K562 (cell line): ENCODE measurements around the gene ARAF. TPM values are rescaled to one million over a fixed set of nuclear protein-coding genes. Genes with fewer than 3 reads are reported as not detected.

Experiments
- ATAC-seq: fragments of 200-7000 bp; cut with Tn5 transposase; 3 replicates; pipeline ENCODE4 v1.9.1; 2020; ENCODE audit warnings: moderate library complexity
- BruUV-seq: library from RNA; stranded (reverse); fragments of 400-500 nt; replicated peaks from 2 replicates; lab custom pipeline; 2021; lab: Mats Ljungman, UMichigan
- CTCF ChIA-PET: fragments of 300-600 bp; formaldehyde crosslinking; extraction: SDS; loops from one replicate; lab custom pipeline; 2021; ENCODE audit warnings: low intra/inter-chr PET ratio; lab: Yijun Ruan, JAX
- POLR2A ChIA-PET: fragments of 300-600, 350-650 bp; sonication (Branson Sonifier 250); formaldehyde crosslinking; extraction: SDS; loops from one replicate; lab custom pipeline; 2021; ENCODE audit warnings: antibody characterized with exemption, inconsistent platforms; lab: Yijun Ruan, JAX
- DNase-seq, 4 experiments: peaks; one replicate each; pipeline versions ENCODE4 v3.0.0 to v3.0.0-alpha.2; 2011 to 2018; ENCODE audit warnings: low spot score in 3 of 4, mixed read lengths in 3 of 4; ENCODE audit errors: extremely low read depth in 1 of 4
- FAIRE-seq: peaks from 2 replicates; lab custom pipeline; 2011; peaks lifted over from hg19 to GRCh38; lab: Jason Lieb, UNC
- H2AFZ ChIP-seq: 2 replicates; pipeline ENCODE4 v1.6.0; 2011; ENCODE audit warnings: low read depth, low read length, control low read depth, inconsistent platforms
- H3K27ac ChIP-seq: fragments of 200-600 bp; 3 replicates; pipeline ENCODE4 v1.8.0; 2011; ENCODE audit warnings: low read depth, mild to moderate bottlenecking, control low read depth, inconsistent platforms, low read length, moderate library complexity, mixed read lengths; ENCODE audit errors: extremely low read depth
- H3K27me3 ChIP-seq, 2 experiments: fragments of 300-600 bp in 1 of 2; 2 replicates in 1 of 2; 3 replicates in 1 of 2; pipeline versions ENCODE4 v1.6.0 to v1.8.0; 2011; ENCODE audit warnings: inconsistent platforms in 2 of 2, low read length in 2 of 2, mild to moderate bottlenecking in 1 of 2, mixed read lengths in 1 of 2, moderate library complexity in 1 of 2; ENCODE audit not compliant: control insufficient read depth in 2 of 2, insufficient read depth in 2 of 2
- H3K36me3 ChIP-seq: fragments of 300-600 bp; 3 replicates; pipeline ENCODE4 v1.8.0; 2011; ENCODE audit warnings: mild to moderate bottlenecking, low read length, inconsistent platforms; ENCODE audit not compliant: control insufficient read depth, insufficient read depth
- H3K4me1 ChIP-seq, 2 experiments: fragments of 200-600 bp in 1 of 2; replicated peaks in 1 of 2; 2 replicates in 1 of 2; 3 replicates in 1 of 2; pipeline versions ENCODE4 v1.5.1 to v1.8.0; 2011; ENCODE audit warnings: inconsistent platforms in 2 of 2, low read length in 2 of 2, mild to moderate bottlenecking in 1 of 2, mixed read lengths in 1 of 2, moderate library complexity in 1 of 2; ENCODE audit not compliant: control insufficient read depth in 2 of 2, insufficient read depth in 2 of 2
- H3K4me2 ChIP-seq: 2 replicates; pipeline ENCODE4 v1.6.1; 2011; ENCODE audit warnings: low read length, control low read depth, inconsistent platforms, mixed read lengths; ENCODE audit not compliant: insufficient read depth
- H3K4me3 ChIP-seq: fragments of 200-600 bp; sonication (generic), shearing (Covaris generic); 2 replicates; pipeline ENCODE4 v1.5.1; 2016; ENCODE audit warnings: control low read depth, inconsistent platforms
- H3K79me2 ChIP-seq: fragments of 200-600 bp; 3 replicates; pipeline ENCODE4 v1.8.0; 2011; ENCODE audit warnings: low read length, inconsistent platforms; ENCODE audit not compliant: control insufficient read depth, insufficient read depth
- H3K9ac ChIP-seq, 2 experiments: 2 replicates each; pipeline versions ENCODE4 v1.6.0 to v1.6.1; 2011; ENCODE audit warnings: low read depth in 2 of 2, low read length in 2 of 2, control low read depth in 1 of 2, inconsistent platforms in 1 of 2, mild to moderate bottlenecking in 1 of 2, mixed read lengths in 1 of 2; ENCODE audit not compliant: insufficient read depth in 1 of 2
- H3K9me1 ChIP-seq: one replicate; pipeline ENCODE4 v1.6.0; 2011; ENCODE audit warnings: inconsistent platforms, mild to moderate bottlenecking, low read length, moderate library complexity; ENCODE audit not compliant: control insufficient read depth, insufficient read depth
- H3K9me3 ChIP-seq: replicated peaks from 2 replicates; pipeline ENCODE4 v1.5.1; 2011; ENCODE audit warnings: low read depth, low read length, inconsistent platforms; ENCODE audit not compliant: control insufficient read depth, insufficient read depth
- H4K20me1 ChIP-seq: replicated peaks from 2 replicates; pipeline ENCODE4 v1.6.1; 2011; ENCODE audit warnings: low read length, inconsistent platforms, mixed read lengths; ENCODE audit not compliant: control insufficient read depth, insufficient read depth
- CXXC5 ChIP-seq: fragments of 250-450 bp; sonication (Bioruptor Pico); IDR thresholded peaks from 2 replicates; pipeline ENCODE4 v1.8.0; 2022; ENCODE audit warnings: inconsistent platforms, mild to moderate bottlenecking, moderate library complexity
- DEAF1 ChIP-seq: fragments of 450-650 bp; formaldehyde crosslinking; IDR thresholded peaks from 2 replicates; pipeline ENCODE4 v1.4.0; 2020; ENCODE audit warnings: mild to moderate bottlenecking, moderate library complexity
- HMGN3 ChIP-seq: IDR thresholded peaks from 2 replicates; pipeline ENCODE4 v1.6.1; 2011; ENCODE audit warnings: borderline replicate concordance, low read depth, mild to moderate bottlenecking, mixed read lengths, low read length; ENCODE audit not compliant: insufficient read length; ENCODE audit errors: extremely low read depth
- POLR2G ChIP-seq: fragments of 200-400 bp; formaldehyde crosslinking; IDR thresholded peaks from 2 replicates; pipeline ENCODE4 v1.6.1; 2017; ENCODE audit warnings: low read depth, mild to moderate bottlenecking, antibody characterized with exemption, low read length, moderate library complexity
- REST ChIP-seq, 2 experiments: fragments of 450-650 bp; formaldehyde crosslinking in 1 of 2; IDR thresholded peaks; 2 replicates each; pipeline versions ENCODE4 v1.4.0 to v1.6.1; 2014 to 2020; ENCODE audit warnings: mild to moderate bottlenecking in 2 of 2, borderline replicate concordance in 1 of 2, low read depth in 1 of 2
- SMC3 ChIP-seq: conservative IDR thresholded peaks from 2 replicates; pipeline ENCODE4 v1.6.1; 2011; ENCODE audit warnings: low read depth, low read length, improper control_type of control experiment; ENCODE audit not compliant: insufficient read depth
- TSC22D4 ChIP-seq: fragments of 450-650 bp; IDR thresholded peaks from 2 replicates; pipeline ENCODE4 v1.6.1; 2016; ENCODE audit warnings: missing genetic modification characterization, missing biosample characterization, control low read depth
- WGBS: fragments of 100-300 bp; shearing (Covaris generic); methylation state at CpG from one replicate; pipeline ENCODE4 v1.1.6; 2016; ENCODE audit warnings: low coverage, mixed read lengths; ENCODE audit not compliant: insufficient coverage; ENCODE audit errors: missing lambda C conversion rate; 5-methylcytosine and 5-hydroxymethylcytosine counted together
- in situ Hi-C: fragments of 300-500 bp; cut with MboI; formaldehyde crosslinking; loops from 4 replicates; pipeline ENCODE4 v1.15.0; 2018; ENCODE audit warnings: inconsistent platforms, mixed read lengths
- intact Hi-C: fragments of 100-400 bp; cut with micrococcal nuclease; formaldehyde crosslinking; loops from 2 replicates; pipeline ENCODE4 v1.14.2; 2022
- polyA plus RNA-seq, 8 experiments: library from polyadenylated mRNA; depleted of rRNA in 4 of 8; stranded (reverse) in 5 of 8; unstranded in 3 of 8; fragments of >200 nt; fragmentation: Nextera tagmentation in 2 of 8; fragmentation: Illumina TruSeq in 1 of 8; extraction: Ambion mirVana in 2 of 8; extraction: Trizol in 1 of 8; gene quantifications; 2 replicates each; pipeline versions ENCODE4 v1.2.1 to v1.2.3, GENCODE V29; 2011 to 2014; ENCODE audit warnings: inconsistent platforms in 1 of 8, missing spikeins in 1 of 8
- total RNA-seq, 7 experiments: library from RNA; depleted of rRNA in 6 of 7; stranded (reverse); fragments of >200 nt in 6 of 7; fragmentation: Illumina TruSeq in 2 of 7; extraction: Trizol in 2 of 7; gene quantifications; 2 replicates each; pipeline versions ENCODE4 v1.2.1 to v1.2.3, GENCODE V29; 2011 to 2021; ENCODE audit warnings: low replicate concordance in 1 of 7
- TF ChIP-seq, protein P1 (sequence below), 2 experiments: fragments of 450-650 bp in 1 of 2; sonication (generic) in 1 of 2; formaldehyde crosslinking in 1 of 2; IDR thresholded peaks in 1 of 2; conservative IDR thresholded peaks in 1 of 2; 2 replicates each; pipeline versions ENCODE4 v1.6.1 to v1.8.1; 2016 to 2023; ENCODE audit warnings: mild to moderate bottlenecking in 2 of 2, moderate library complexity in 2 of 2, inconsistent platforms in 1 of 2, missing genetic modification reagents in 1 of 2

Gene ARAF
- total and polyA plus RNA-seq, 9 of the 15 experiments (the other 6 are each of a cell fraction or from before 2014, with no cell fraction given), result 5.5 to 70.0 (median 29.4) TPM

DNA sequence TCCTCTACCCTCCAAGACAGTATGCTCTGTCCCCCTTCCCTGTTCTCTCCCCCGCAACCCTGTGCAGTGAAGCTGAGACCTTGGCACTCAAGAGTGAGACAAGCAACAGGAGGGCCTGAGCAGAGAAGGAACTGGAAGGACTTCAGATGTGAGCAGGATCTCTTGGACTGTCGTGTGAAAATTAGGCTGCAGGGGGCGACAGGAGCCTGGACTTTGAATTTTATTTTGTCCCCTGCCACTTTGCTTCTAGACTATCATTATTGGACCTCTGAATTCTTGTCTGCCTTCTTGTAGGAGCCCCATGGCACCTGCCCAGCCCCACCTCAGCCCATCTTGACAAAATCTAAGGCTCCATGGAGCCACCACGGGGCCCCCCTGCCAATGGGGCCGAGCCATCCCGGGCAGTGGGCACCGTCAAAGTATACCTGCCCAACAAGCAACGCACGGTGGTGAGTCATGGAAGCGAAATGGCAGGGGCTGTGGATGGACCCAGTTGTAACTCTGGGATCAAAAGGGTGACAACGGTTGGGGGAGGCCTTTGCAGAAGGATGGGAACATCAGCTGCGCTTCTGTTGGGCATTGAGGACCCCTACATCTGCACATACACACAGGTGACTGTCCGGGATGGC lies 1.7 kb downstream of the ARAF start:
- ATAC-seq (peak; percentile 41), DNase-seq (peak in 1 of 4 experiments; percentile 75), FAIRE-seq (peak; percentile 55)
- in situ Hi-C loops (loop anchor here (5.0 kb wide), 1 partner anchor 160 kb away; no protein-coding TSS in a partner anchor), intact Hi-C loops (loop anchor here (1.0 to 5.0 kb wide), 5 partner anchors 85 to 465 kb away; partner anchors contain the start of gene ZNF81)
- Histone ChIP-seq H4K20me1 (0 out of 2 replicates have a peak, but pooled peaks cover 3% of the 10 kb centered on the region), H3K4me1 (peaks cover 15 to 25% of the 10 kb centered on the region in 2 experiments), H3K4me3 (no peak overlapping the region), H3K36me3 (peaks cover 48% of the 10 kb centered on the region), H3K9me1 (no peaks in the 10 kb centered on the region), H3K9ac (peak overlapping the region; percentile 31 to 42; a peak in 2 of 4 replicates), H3K27ac (peak overlapping the region; percentile 75), H3K9me3 (no peaks in the 10 kb centered on the region), H2AFZ (no peak overlapping the region), H3K79me2 (peaks cover 35% of the 10 kb centered on the region), H3K4me2 (peak overlapping the region; percentile 76), H3K27me3 (no peaks in the 10 kb centered on the region)
- CTCF ChIA-PET, result interaction anchor here (0.8 kb wide), 1 partner anchor 463 kb away, joined by 4 read pairs; no protein-coding TSS in a partner anchor
- BruUV-seq, result no TSS peak
- 61% methylated on average over 10 of the region's 13 CpGs for WGBS
- POLR2A ChIA-PET, result no interaction called here
- TF ChIP-seq, protein P1, sequence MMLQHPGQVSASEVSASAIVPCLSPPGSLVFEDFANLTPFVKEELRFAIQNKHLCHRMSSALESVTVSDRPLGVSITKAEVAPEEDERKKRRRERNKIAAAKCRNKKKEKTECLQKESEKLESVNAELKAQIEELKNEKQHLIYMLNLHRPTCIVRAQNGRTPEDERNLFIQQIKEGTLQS (IDR thresholded peaks at IDR 0.05), result peak; percentile 35; the same call in 1 of the 2 replicates
- TF ChIP-seq, protein P1 (CRISPR knock-in tag; conservative IDR thresholded peaks at IDR 0.05), result no peak
- TF ChIP-seq DEAF1, result peak; percentile 58; the same call in 1 of the 2 replicates
- no peak for TF ChIP-seq TSC22D4 (tag)
- 0 out of 2 replicates have a peak, but pooled peaks have one; percentile 13 for TF ChIP-seq CXXC5 (CRISPR knock-in tag)
- TF ChIP-seq REST (IDR thresholded peaks at IDR 0.05; ENCODE audit: borderline replicate concordance), result peak; percentile 64
- TF ChIP-seq REST (CRISPR knock-in tag; IDR thresholded peaks at IDR 0.05; ENCODE audit: low read depth), result no peak
- TF ChIP-seq HMGN3, result no peak
- TF ChIP-seq SMC3, result peak; percentile 50; the same call in 1 of the 2 replicates
- peak; percentile 18; the same call in 1 of the 2 replicates for TF ChIP-seq POLR2G
